GM18499 (cell line): ENCODE data around the gene MRI1.
"Not testable (repeated sequence)": the region's sequence is repeated elsewhere in the genome, so short reads cannot be mapped to it uniquely, and the experiment has no call there.

Experiments
- ATAC-seq: cut with Tn5 transposase; IDR thresholded peaks from one replicate; pipeline ENCODE4 v1.9.1; 2021; ENCODE audit warnings: moderate number of reproducible peaks; ENCODE audit not compliant: insufficient read depth, unreplicated experiment

Gene MRI1

DNA sequence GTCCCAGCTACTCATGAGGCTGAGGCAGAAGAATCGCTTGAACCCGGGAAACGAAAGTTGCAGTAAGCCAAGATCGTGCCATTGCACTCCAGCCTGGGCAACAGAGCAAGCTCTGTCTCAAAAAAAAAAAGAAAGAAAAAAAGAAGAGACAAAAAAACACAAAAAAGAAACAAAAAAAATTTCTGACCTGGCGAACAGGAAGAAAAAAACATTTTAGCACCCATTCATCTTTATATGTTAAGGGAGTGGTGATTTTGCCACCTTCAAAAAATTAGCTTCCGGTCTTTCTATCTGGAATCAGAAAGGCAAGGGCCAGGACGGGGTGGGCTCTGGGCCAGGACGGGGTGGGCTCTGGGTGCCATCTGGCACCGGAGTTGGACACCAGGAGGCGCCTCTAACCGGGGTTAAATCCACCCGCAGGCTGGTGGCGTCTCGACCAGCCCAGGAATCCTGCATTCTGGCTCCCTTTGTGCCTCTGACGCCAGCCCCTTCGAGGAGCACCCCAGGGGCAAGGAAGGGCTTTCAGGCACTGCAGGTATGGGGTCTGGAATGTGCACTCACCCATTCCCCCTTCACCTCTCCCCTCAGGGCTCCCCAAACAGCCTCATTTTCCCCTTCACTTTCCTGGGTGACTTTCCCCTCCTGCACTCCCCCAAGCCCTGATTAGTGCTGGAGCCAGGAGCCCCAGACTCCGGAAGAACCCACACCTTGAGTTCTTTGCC, 20.6 kb downstream of the MRI1 start:
- ATAC-seq: no peak

GRCh38 chr19:13788991-13789390, 24.7 kb downstream of the MRI1 start:
- no peak for ATAC-seq

DNA sequence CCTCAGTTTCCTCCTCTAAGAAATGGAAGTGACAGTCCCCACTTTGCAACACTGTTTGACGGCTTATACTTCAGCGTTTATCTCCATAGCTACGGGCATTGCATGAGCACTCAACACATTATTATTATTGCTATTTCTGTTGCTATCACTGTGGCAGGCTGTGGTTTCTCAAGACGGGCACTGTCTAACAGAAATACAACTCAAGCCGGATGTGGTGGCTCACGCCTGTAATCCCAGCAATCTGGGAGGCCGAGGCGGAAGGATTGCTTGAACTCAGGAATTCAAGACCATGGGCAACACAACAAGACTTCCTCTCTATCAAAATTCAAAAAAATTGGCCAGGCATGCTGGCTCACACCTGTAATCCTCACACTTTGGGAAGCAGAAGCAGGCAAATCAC, 26.0 kb downstream of the MRI1 start:
- ATAC-seq: no peak

- ATAC-seq: not testable (repeated sequence)
Observed at GRCh38 chr19:13793317-13793716, 29.0 kb downstream of the MRI1 start.

DNA sequence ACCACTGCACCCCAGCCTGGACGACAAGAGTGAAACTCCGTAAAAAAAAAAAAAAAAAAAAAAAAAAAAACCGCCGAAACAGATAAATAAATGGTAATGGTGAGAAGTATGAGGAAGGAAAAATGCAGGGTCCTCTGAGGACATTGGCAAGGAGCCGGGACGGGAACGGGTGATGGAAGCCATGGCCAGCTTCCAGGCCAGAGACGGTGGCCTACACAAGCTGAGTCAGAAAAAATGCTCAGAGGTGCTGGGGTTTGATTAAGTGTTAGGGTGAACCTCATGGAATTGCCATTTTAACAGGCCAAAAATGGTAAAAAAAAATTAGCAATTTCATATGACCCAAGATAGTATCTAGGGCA, 30.1 kb downstream of the MRI1 start:
- no peak for ATAC-seq

- ATAC-seq: peak; percentile 92
Observed at GRCh38 chr19:13794757-13795589, 30.7 kb downstream of the MRI1 start, which contains the start of gene ZSWIM4. Gene ZSWIM4 (plus strand): TSS chr19:13795443. CDS start chr19:13795649, 206 bp downstream.

DNA sequence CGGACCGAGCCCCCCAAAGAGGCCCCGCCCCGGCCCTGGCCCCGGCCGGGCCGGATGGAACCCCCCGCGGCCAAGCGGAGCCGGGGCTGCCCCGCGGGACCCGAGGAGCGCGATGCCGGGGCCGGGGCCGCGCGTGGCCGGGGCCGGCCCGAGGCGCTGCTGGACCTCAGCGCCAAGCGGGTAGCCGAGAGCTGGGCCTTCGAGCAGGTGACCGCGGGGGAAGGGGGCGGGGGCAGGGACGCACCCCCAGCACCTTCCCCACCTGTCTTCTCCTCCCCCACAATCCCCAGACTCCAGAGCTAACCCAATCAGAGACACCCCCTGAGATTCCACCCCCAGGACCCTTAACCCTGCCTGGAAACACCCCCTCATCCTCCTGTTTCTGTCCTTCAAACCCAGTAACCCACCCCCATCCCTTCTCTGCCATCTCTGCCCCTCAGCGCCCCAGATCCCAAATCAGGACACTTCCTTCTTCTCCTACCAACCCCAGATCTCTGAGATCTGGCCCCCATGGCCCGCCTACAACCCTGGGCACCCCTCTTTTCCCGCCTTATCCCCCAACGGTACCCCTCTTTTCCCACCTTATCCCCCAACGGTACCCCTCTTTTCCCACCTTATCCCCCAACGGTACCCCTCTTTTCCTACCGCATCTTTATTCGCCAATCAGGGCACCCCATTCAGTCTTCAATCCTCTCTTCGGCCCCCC, 31.4 kb downstream of the MRI1 start:
- ATAC-seq: peak; percentile 10

- ATAC-seq: no peak
Observed at GRCh38 chr19:13796301-13797057, 32.2 kb downstream of the MRI1 start.

- ATAC-seq: no peak
Observed at GRCh38 chr19:13797058-13797440, 32.7 kb downstream of the MRI1 start.

DNA sequence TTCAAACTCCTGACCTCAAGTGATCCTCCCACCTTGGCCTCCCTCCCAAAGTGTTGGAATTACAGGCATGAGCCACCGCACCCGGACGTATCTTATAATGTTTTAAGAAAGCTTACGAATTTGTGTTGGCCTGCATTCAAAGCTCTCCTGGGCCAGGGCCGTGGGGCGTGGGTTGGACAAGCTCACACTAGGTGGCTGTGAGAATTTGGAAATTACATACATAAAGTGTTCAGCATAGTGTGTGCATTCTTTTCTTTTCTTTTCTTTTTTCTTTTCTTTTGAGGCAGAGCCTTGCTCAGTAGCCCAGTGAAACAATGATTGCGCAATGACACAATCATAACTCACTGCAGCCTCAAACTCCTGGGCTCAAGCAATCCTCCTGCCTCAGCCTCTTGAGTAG, 33.5 kb downstream of the MRI1 start:
- no peak for ATAC-seq

DNA sequence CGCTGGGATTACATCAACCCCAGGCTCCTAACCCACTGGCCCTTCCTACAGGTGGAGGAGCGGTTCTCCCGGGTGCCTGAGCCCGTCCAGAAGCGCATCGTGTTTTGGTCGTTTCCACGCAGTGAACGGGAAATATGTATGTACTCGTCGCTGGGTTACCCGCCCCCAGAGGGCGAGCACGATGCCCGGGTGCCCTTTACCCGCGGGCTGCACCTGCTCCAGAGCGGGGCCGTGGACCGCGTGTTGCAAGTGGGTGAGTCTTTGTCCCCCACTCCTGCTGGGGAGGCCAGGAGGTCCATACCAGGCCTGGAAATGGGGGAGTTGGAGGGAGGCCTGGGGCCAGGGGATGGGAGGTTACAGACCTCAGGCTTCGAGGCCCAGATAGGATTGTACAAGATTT, 35.3 kb downstream of the MRI1 start:
- no peak for ATAC-seq

- no peak for ATAC-seq
Observed at GRCh38 chr19:13803038-13803437, 38.7 kb downstream of the MRI1 start.

DNA sequence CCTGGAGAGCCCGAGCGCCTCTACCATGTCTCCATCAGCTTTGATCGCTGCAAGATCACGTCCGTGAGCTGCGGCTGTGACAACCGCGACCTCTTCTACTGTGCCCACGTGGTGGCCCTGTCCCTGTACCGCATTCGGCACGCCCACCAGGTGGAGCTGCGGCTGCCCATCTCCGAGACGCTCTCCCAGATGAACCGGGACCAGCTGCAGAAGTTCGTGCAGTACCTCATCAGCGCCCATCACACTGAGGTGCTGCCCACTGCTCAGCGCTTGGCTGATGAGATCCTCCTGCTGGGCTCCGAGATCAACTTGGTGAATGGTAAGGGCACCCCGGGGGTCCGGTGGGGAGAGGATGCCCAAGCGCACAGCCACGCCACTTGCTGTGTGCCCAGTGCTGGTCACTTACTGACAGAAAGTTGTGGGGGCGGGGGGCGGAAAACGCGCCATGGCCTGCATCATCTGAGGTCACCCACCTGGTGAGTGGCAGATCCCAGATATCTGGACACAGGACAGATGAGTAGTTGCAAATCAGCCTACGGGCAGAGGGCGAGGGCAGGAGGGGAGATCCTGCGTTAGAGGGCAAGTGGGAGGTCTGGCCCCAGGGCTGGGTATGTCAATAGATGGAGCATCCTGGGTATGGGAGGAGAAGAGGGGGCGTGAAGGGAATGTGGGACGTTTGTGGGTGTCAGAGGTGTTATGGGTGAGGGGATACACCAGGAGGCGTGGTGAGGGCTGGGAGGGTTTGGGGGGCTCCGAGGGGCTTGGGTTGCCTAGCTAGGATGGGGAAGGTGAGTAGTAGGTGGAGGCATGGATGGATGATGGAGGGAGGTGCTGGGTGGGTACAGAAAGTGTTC, 40.7 kb downstream of the MRI1 start:
- no peak for ATAC-seq

GRCh38 chr19:13806728-13807127, 42.4 kb downstream of the MRI1 start:
- no peak for ATAC-seq

GRCh38 chr19:13807421-13808021, 43.2 kb downstream of the MRI1 start:
- no peak for ATAC-seq

DNA sequence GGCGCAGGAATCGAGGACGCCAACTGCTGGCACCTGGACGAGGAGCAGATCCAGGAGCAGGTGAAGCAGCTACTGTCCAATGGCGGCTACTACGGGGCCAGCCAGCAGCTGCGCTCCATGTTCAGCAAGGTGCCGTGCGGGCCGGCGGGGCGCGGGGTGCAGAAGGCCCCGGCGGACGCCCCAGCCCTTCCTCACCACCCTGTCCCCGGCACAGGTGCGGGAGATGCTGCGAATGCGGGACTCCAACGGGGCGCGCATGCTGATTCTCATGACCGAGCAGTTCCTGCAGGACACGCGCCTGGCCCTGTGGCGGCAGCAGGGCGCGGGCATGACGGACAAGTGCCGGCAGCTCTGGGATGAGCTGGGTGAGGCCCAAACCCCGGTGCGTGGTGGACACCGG, 44.5 kb downstream of the MRI1 start:
- no peak for ATAC-seq

- ATAC-seq: no peak
Observed at GRCh38 chr19:13812544-13812943, 48.2 kb downstream of the MRI1 start.

- ATAC-seq: no peak
Observed at GRCh38 chr19:13813147-13813546, 48.8 kb downstream of the MRI1 start.

GRCh38 chr19:13814550-13814949, 50.2 kb downstream of the MRI1 start:
- ATAC-seq: no peak
